Endothelial cell of umbilical vein (primary cell): ENCODE data around the gene COL7A1. TPM values are rescaled to one million over a fixed set of nuclear protein-coding genes. Genes with fewer than 3 reads are reported as not detected.

Experiments
- BruUV-seq: library from RNA; stranded (reverse); fragments of 400-500 nt; replicated peaks from 2 replicates; lab custom pipeline; 2021; lab: Mats Ljungman, UMichigan
- CTCF ChIA-PET: fragments of 300-600, 350-600 bp; sonication (Branson Sonifier 250); formaldehyde crosslinking; loops from one replicate; lab custom pipeline; 2021; ENCODE audit warnings: antibody characterized with exemption, inconsistent platforms; lab: Charles Lee
- POLR2A ChIA-PET: fragments of 300-600, 350-600 bp; sonication (Branson Sonifier 250); formaldehyde crosslinking; loops from one replicate; lab custom pipeline; 2021; ENCODE audit warnings: antibody characterized with exemption, inconsistent platforms; lab: Charles Lee
- DNase-seq: peaks from one replicate; pipeline ENCODE4 v3.0.0-alpha.2; 2011; ENCODE audit warnings: low read depth, low spot score
- FAIRE-seq: peaks from 2 replicates; lab custom pipeline; 2011; peaks lifted over from hg19 to GRCh38; lab: Jason Lieb, UNC
- H2AFZ ChIP-seq: 2 replicates; pipeline ENCODE4 v1.6.0; 2012; ENCODE audit warnings: low read depth, low read length, control low read depth, inconsistent platforms
- H3K27ac ChIP-seq: 2 replicates; pipeline ENCODE4 v1.5.1; 2011; ENCODE audit warnings: low read depth, mild to moderate bottlenecking, control low read depth, low read length, moderate library complexity; ENCODE audit not compliant: insufficient read depth
- H3K27me3 ChIP-seq, 2 experiments: 2 replicates each; pipeline versions ENCODE4 v1.6.0 to v1.6.1; 2011; ENCODE audit warnings: low read length in 2 of 2, mixed read lengths in 1 of 2; ENCODE audit not compliant: control insufficient read depth in 2 of 2, insufficient read depth in 2 of 2
- H3K36me3 ChIP-seq, 2 experiments: 2 replicates in 1 of 2; 3 replicates in 1 of 2; pipeline ENCODE4 v1.5.1; 2011; ENCODE audit warnings: low read length in 2 of 2, mild to moderate bottlenecking in 1 of 2, moderate library complexity in 1 of 2; ENCODE audit not compliant: control insufficient read depth in 2 of 2, insufficient read depth in 2 of 2; ENCODE audit errors: extremely low read depth in 1 of 2
- H3K4me1 ChIP-seq: 3 replicates; pipeline ENCODE4 v1.5.1; 2011; ENCODE audit warnings: mild to moderate bottlenecking, low read length; ENCODE audit not compliant: control insufficient read depth, insufficient read depth; ENCODE audit errors: extremely low read depth
- H3K4me2 ChIP-seq: 2 replicates; pipeline ENCODE4 v1.6.1; 2011; ENCODE audit warnings: low read length, control low read depth, mixed read lengths; ENCODE audit not compliant: insufficient read depth
- H3K4me3 ChIP-seq, 3 experiments: fragments of 200-600 bp in 1 of 3; sonication (generic), shearing (Covaris generic) in 1 of 3; replicated peaks in 1 of 3; 2 replicates each; pipeline ENCODE4 v1.5.1; 2011 to 2016; ENCODE audit warnings: control low read depth in 3 of 3, low read length in 3 of 3, mild to moderate bottlenecking in 2 of 3, inconsistent platforms in 1 of 3, low read depth in 1 of 3, moderate library complexity in 1 of 3; ENCODE audit not compliant: insufficient read depth in 1 of 3
- H3K79me2 ChIP-seq: 2 replicates; pipeline ENCODE4 v1.6.0; 2012; ENCODE audit warnings: low read length, inconsistent platforms; ENCODE audit not compliant: control insufficient read depth, insufficient read depth
- H3K9ac ChIP-seq: replicated peaks from 2 replicates; pipeline ENCODE3; 2011; ENCODE audit warnings: low read length, control low read depth; ENCODE audit not compliant: insufficient read depth; ENCODE audit errors: extremely low read depth
- H3K9me1 ChIP-seq: replicated peaks from 3 replicates; pipeline ENCODE4 v1.6.0; 2011; ENCODE audit warnings: mild to moderate bottlenecking, low read length; ENCODE audit not compliant: control insufficient read depth, insufficient read depth; ENCODE audit errors: extremely low read depth
- H3K9me3 ChIP-seq: replicated peaks from 2 replicates; pipeline ENCODE4 v1.5.1; 2012; ENCODE audit warnings: low read length, inconsistent platforms; ENCODE audit not compliant: control insufficient read depth, insufficient read depth
- H4K20me1 ChIP-seq: replicated peaks from 2 replicates; pipeline ENCODE3; 2011; ENCODE audit warnings: mild to moderate bottlenecking, low read length; ENCODE audit not compliant: control insufficient read depth, insufficient read depth; ENCODE audit errors: extremely low read depth
- CTCF ChIP-seq, 2 donors: IDR thresholded peaks; 1 replicate in 1 of 2; 2 replicates in 1 of 2; pipeline ENCODE4 v1.5.1; 2011; ENCODE audit warnings: low read length in 2 of 2, mild to moderate bottlenecking in 2 of 2, moderate library complexity in 2 of 2, control low read depth in 1 of 2, inconsistent platforms in 1 of 2, low read depth in 1 of 2; ENCODE audit not compliant: insufficient read depth in 1 of 2; ENCODE audit errors: extremely low read depth in 1 of 2
- EZH2 ChIP-seq: IDR thresholded peaks from 2 replicates; pipeline ENCODE4 v1.6.1; 2012; ENCODE audit warnings: borderline replicate concordance, low read depth, mild to moderate bottlenecking, moderate library complexity, low read length, inconsistent platforms; ENCODE audit not compliant: severe bottlenecking
- FOS ChIP-seq: IDR thresholded peaks from 2 replicates; pipeline ENCODE4 v1.6.1; 2011; ENCODE audit warnings: mild to moderate bottlenecking, low read length, moderate library complexity, borderline replicate concordance; ENCODE audit not compliant: insufficient read depth
- GATA2 ChIP-seq: IDR thresholded peaks from 2 replicates; pipeline ENCODE4 v1.7.0; 2011; ENCODE audit warnings: low read depth, mild to moderate bottlenecking, moderate library complexity, mixed read lengths, low read length; ENCODE audit not compliant: insufficient read length, insufficient read depth
- JUN ChIP-seq: IDR thresholded peaks from 2 replicates; pipeline ENCODE4 v1.6.1; 2011; ENCODE audit warnings: borderline replicate concordance, low read depth; ENCODE audit not compliant: insufficient read length, insufficient read depth
- MAX ChIP-seq: IDR thresholded peaks from 2 replicates; pipeline ENCODE4 v1.6.1; 2011; ENCODE audit not compliant: insufficient read depth, insufficient read length
- POLR2A ChIP-seq: IDR thresholded peaks from 2 replicates; pipeline ENCODE4 v1.6.1; 2012; ENCODE audit warnings: low read depth, mild to moderate bottlenecking, control low read depth, low read length
- POLR2AphosphoS5 ChIP-seq: IDR thresholded peaks from 2 replicates; pipeline ENCODE4 v1.6.1; 2012; ENCODE audit warnings: low read depth, mild to moderate bottlenecking, control low read depth, low read length, moderate library complexity; ENCODE audit not compliant: insufficient read depth
- dilution Hi-C: fragments of 300-500 bp; cut with MboI; formaldehyde crosslinking; loops from one replicate; pipeline ENCODE4 v1.15.0; 2019; ENCODE audit warnings: low sequenced_read_pairs; ENCODE audit not compliant: extremely low pct_ligation_motif_present
- intact Hi-C: fragments of 100-400 bp; cut with micrococcal nuclease; formaldehyde crosslinking; loops from one replicate; pipeline ENCODE4 v1.10.0; 2022
- polyA plus RNA-seq, 4 experiments: library from polyadenylated mRNA; depleted of rRNA in 3 of 4; stranded (reverse) in 3 of 4; unstranded in 1 of 4; fragments of >200 nt; gene quantifications; 2 replicates each; pipeline versions ENCODE4 v1.2.1 to v1.2.3, GENCODE V29; 2011 to 2012; ENCODE audit warnings: missing spikeins in 1 of 4
- total RNA-seq: library from RNA; stranded (reverse); gene quantifications from 2 replicates; pipeline ENCODE4 v1.2.3, GENCODE V29; 2021

COL7A1 gene
- total and polyA plus RNA-seq, 2 donors (not counting 3 experiments of a cell fraction or from before 2014, with no cell fraction given) = 0.55 to 1.9 TPM

GRCh38 chr3:48614044-48614443 is 18.9 kb upstream of the COL7A1 start:
- intact Hi-C loops (no loop called here), dilution Hi-C loops (no loop called here)
- no peak overlapping the region for H3K4me2 ChIP-seq
- POLR2A ChIA-PET = no interaction called here
- H2AFZ ChIP-seq = peak overlapping the region; percentile 33
- no peak overlapping the region for H3K9ac ChIP-seq
- no peaks in the 10 kb centered on the region for H3K36me3 ChIP-seq
- no peaks in the 10 kb centered on the region for H3K9me1 ChIP-seq
- CTCF ChIA-PET = no interaction called here
- H3K4me3 ChIP-seq = no peak overlapping the region
- no peaks in the 10 kb centered on the region for H3K27me3 ChIP-seq
- DNase-seq (peak; percentile 37), FAIRE-seq (peak; percentile 71)
- no peaks in the 10 kb centered on the region for H4K20me1 ChIP-seq
- H3K79me2 ChIP-seq = peaks cover 2% of the 10 kb centered on the region
- BruUV-seq = no TSS peak
- H3K4me1 ChIP-seq = peaks cover 8% of the 10 kb centered on the region
- TF ChIP-seq POLR2A (no peak), CTCF (IDR thresholded peaks at IDR 0.05; ENCODE audit: extremely low read depth in 1 of 2, insufficient read depth in 1 of 2, low read depth in 1 of 2, low read length in 2 of 2) (no peak), GATA2 (no peak), JUN (peak; percentile 68), MAX (no peak), FOS (peak; percentile 81), POLR2AphosphoS5 (no peak), EZH2 (no peak)
- peaks cover 4% of the 10 kb centered on the region for H3K9me3 ChIP-seq
- no peak overlapping the region for H3K27ac ChIP-seq
